Transverse colon (tissue), 4 donors: Measurements from ENCODE around the gene SMIM17. TPM values are rescaled to one million over a fixed set of nuclear protein-coding genes. Genes with fewer than 3 reads are reported as not detected.

Source experiments
- DNase-seq: peaks from one replicate; pipeline ENCODE4 v3.0.0-alpha.2; 2019
- H3K27ac ChIP-seq, 4 donors: fragments of 200-600 bp; sonication (generic); 2 replicates each; pipeline ENCODE4 v1.5.1; 2016 to 2018; ENCODE audit warnings: inconsistent platforms in 4 of 4
- H3K27me3 ChIP-seq: fragments of 200-600 bp; sonication (generic); 2 replicates; pipeline ENCODE4 v1.5.1; 2017; ENCODE audit warnings: inconsistent platforms
- H3K36me3 ChIP-seq, 4 donors: fragments of 200-600 bp; sonication (generic); 2 replicates each; pipeline ENCODE4 v1.5.1; 2017 to 2019; ENCODE audit warnings: inconsistent platforms in 4 of 4
- H3K4me1 ChIP-seq, 4 donors: fragments of 200-600 bp; sonication (generic); 2 replicates each; pipeline ENCODE4 v1.5.1; 2017 to 2020; ENCODE audit warnings: inconsistent platforms in 4 of 4
- H3K4me3 ChIP-seq, 4 donors: fragments of 200-600 bp; sonication (generic); 1 replicate in 1 of 4; 2 replicates in 3 of 4; pipeline versions ENCODE4 v1.5.1 to v1.6.1; 2017 to 2019; ENCODE audit warnings: inconsistent platforms in 4 of 4
- H3K9me3 ChIP-seq, 2 donors: fragments of 200-600 bp; sonication (generic); 2 replicates each; pipeline ENCODE4 v1.5.1; 2017 to 2019; ENCODE audit warnings: inconsistent platforms in 2 of 2
- EP300 ChIP-seq: sonication (generic); formaldehyde crosslinking; IDR thresholded peaks from one replicate; pipeline ENCODE4 v1.6.1; 2017; ENCODE audit warnings: antibody characterized with exemption, low read depth
- POLR2A ChIP-seq: fragments of 450-650 bp; IDR thresholded peaks from one replicate; pipeline ENCODE4 v1.6.1; 2016; ENCODE audit warnings: antibody characterized with exemption, mild to moderate bottlenecking, moderate library complexity
- POLR2AphosphoS5 ChIP-seq, 3 donors: sonication (generic); formaldehyde crosslinking; IDR thresholded peaks; one replicate each; pipeline ENCODE4 v1.6.1; 2016; ENCODE audit warnings: antibody characterized with exemption in 3 of 3
- WGBS, 2 donors: methylation state at CpG; one replicate each; pipeline ENCODE4 v1.1.5; 2018; ENCODE audit warnings: low coverage in 1 of 2; 5-methylcytosine and 5-hydroxymethylcytosine counted together
- in situ Hi-C, 4 donors: fragments of 200-750 bp; cut with MboI; loops; one replicate each; pipeline versions ENCODE4 v1.15.0 to v1.15.1; 2017; ENCODE audit warnings: low sequenced_read_pairs in 3 of 4, low pct_ligation_motif_present in 1 of 4, low pct_unique_long_range_greater_than_20kb in 1 of 4
- intact Hi-C: fragments of 100-400 bp; cut with DNase I; formaldehyde crosslinking; loops from one replicate; pipeline ENCODE4 v1.15.1; 2023; ENCODE audit warnings: low total_unique reads
- total RNA-seq, 4 donors: library from RNA; depleted of rRNA; stranded (reverse); fragments of >200 nt; gene quantifications; one replicate each; pipeline ENCODE4 v1.1.0, GENCODE V29; 2016
- TF ChIP-seq, protein P1 (sequence below), 5 experiments: fragments of 200-600 bp in 3 of 5; fragments of 450-650 bp in 2 of 5; sonication (generic) in 3 of 5; IDR thresholded peaks; 1 replicate in 2 of 5; 2 replicates in 3 of 5; pipeline ENCODE4 v1.5.1; 2016 to 2017; ENCODE audit warnings: antibody characterized with exemption in 5 of 5, inconsistent platforms in 3 of 5, mild to moderate bottlenecking in 2 of 5, moderate library complexity in 1 of 5

Gene SMIM17
- total RNA-seq, 4 donors from 2014 or later: not detected

GRCh38 chr19:56643460-56643955, 549 bp downstream of the SMIM17 start:
- peaks cover 13% of the 10 kb centered on the region for H3K27me3 ChIP-seq
- H3K36me3 ChIP-seq: no peaks in the 10 kb centered on the region
- WGBS, 2 donors: 14 to 49% methylated on average over 3 to 10 of the region's 25 CpGs
- intact Hi-C loops (no loop called here), in situ Hi-C loops (no loop called here)
- TF ChIP-seq, protein P1, sequence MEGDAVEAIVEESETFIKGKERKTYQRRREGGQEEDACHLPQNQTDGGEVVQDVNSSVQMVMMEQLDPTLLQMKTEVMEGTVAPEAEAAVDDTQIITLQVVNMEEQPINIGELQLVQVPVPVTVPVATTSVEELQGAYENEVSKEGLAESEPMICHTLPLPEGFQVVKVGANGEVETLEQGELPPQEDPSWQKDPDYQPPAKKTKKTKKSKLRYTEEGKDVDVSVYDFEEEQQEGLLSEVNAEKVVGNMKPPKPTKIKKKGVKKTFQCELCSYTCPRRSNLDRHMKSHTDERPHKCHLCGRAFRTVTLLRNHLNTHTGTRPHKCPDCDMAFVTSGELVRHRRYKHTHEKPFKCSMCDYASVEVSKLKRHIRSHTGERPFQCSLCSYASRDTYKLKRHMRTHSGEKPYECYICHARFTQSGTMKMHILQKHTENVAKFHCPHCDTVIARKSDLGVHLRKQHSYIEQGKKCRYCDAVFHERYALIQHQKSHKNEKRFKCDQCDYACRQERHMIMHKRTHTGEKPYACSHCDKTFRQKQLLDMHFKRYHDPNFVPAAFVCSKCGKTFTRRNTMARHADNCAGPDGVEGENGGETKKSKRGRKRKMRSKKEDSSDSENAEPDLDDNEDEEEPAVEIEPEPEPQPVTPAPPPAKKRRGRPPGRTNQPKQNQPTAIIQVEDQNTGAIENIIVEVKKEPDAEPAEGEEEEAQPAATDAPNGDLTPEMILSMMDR (IDR thresholded peaks at IDR 0.05): no peak
- TF ChIP-seq EP300: no peak
- no peak for TF ChIP-seq POLR2AphosphoS5 (IDR thresholded peaks at IDR 0.05)
- TF ChIP-seq POLR2A: no peak
- H3K9me3 ChIP-seq: peaks cover 8 to 16% of the 10 kb centered on the region in 2 donors
- no peak overlapping the region for H3K27ac ChIP-seq
- DNase-seq: no peak
- H3K4me3 ChIP-seq: no peak overlapping the region
- H3K4me1 ChIP-seq: no peaks in the 10 kb centered on the region

- TF ChIP-seq, protein P1 (IDR thresholded peaks at IDR 0.05): no peak
- TF ChIP-seq POLR2AphosphoS5 (IDR thresholded peaks at IDR 0.05) (no peak), EP300 (no peak), POLR2A (no peak)
- no peak for DNase-seq
- Histone ChIP-seq H3K4me1 (no peaks in the 10 kb centered on the region), H3K27me3 (no peaks in the 10 kb centered on the region), H3K9me3 (peaks cover 11 to 19% of the 10 kb centered on the region in 2 donors), H3K4me3 (no peak overlapping the region), H3K36me3 (no peaks in the 10 kb centered on the region), H3K27ac (no peak overlapping the region)
- 80 to 84% methylated on average over 3 of the region's 3 CpGs for WGBS, 2 donors
- intact Hi-C loops (no loop called here), in situ Hi-C loops (no loop called here)
These were observed 11.2 kb downstream of the SMIM17 start for GRCh38 chr19:56654151-56654550.

- 38 to 44% methylated on average over 5 to 31 of the region's 32 CpGs for WGBS, 2 donors
- H3K36me3 ChIP-seq: no peaks in the 10 kb centered on the region
- in situ Hi-C loops (no loop called here), intact Hi-C loops (no loop called here)
- H3K9me3 ChIP-seq: peaks cover 0 to 7% of the 10 kb centered on the region in 2 donors
- no peak for TF ChIP-seq EP300
- no peak for TF ChIP-seq POLR2AphosphoS5 (IDR thresholded peaks at IDR 0.05)
- TF ChIP-seq POLR2A: no peak
- TF ChIP-seq, protein P1 (IDR thresholded peaks at IDR 0.05): no peak
- no peak for DNase-seq
- peak overlapping the region in 1 of 4 donors; percentile 15 for H3K4me3 ChIP-seq
- H3K4me1 ChIP-seq: no peaks in the 10 kb centered on the region
- H3K27ac ChIP-seq: no peak overlapping the region
- no peaks in the 10 kb centered on the region for H3K27me3 ChIP-seq
These were observed 17.6 kb downstream of the SMIM17 start for GRCh38 chr19:56660381-56661107.

DNA sequence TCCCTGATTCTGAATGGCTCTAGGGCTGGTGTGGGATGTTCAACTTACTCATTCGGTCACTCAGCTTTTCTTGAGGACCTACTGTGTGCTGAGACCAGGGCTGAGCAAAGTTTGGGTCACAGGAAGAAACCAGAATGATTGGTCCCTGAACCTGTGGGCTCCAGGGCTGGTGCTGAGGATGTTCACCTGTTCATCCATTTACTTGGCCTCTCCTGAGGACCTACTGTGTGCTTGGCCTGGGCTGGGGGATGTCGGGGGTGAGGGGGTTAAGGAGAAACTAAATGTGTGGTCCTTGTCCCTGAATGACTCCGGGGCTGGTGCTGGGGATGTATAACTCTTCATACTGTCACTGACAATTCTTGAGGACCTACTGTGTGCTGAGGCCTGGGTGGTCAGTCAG, 18.3 kb downstream of the SMIM17 start:
- Histone ChIP-seq H3K4me3 (no peak overlapping the region), H3K4me1 (no peaks in the 10 kb centered on the region), H3K36me3 (no peaks in the 10 kb centered on the region), H3K27ac (no peak overlapping the region), H3K27me3 (no peaks in the 10 kb centered on the region), H3K9me3 (peaks cover 0 to 7% of the 10 kb centered on the region in 2 donors)
- DNase-seq: no peak
- intact Hi-C loops: no loop called here
- in situ Hi-C loops: no loop called here
- TF ChIP-seq EP300 (no peak), POLR2A (no peak), POLR2AphosphoS5 (IDR thresholded peaks at IDR 0.05) (no peak)
- TF ChIP-seq, protein P1 (IDR thresholded peaks at IDR 0.05): no peak
- 83 to 89% methylated on average over 1 to 3 of the region's 3 CpGs for WGBS, 2 donors
